CD4-positive, alpha-beta T cell (primary cell): ENCODE data around the gene LASP1NB.

Experiments used
- ATAC-seq: fragments of 200-7000 bp; cut with Tn5 transposase; one replicate; pipeline ENCODE4 v1.10.0; 2022; ENCODE audit warnings: mild to moderate bottlenecking; ENCODE audit not compliant: poor library complexity
- CTCF ChIA-PET: fragments of 350-600 bp; sonication (Branson Sonifier 250); formaldehyde crosslinking; loops from one replicate; lab custom pipeline; 2021; ENCODE audit warnings: antibody characterized with exemption, inconsistent platforms; lab: Charles Lee
- POLR2A ChIA-PET: fragments of 350-600 bp; sonication (Branson Sonifier 250); formaldehyde crosslinking; loops from one replicate; lab custom pipeline; 2021; ENCODE audit warnings: antibody characterized with exemption, inconsistent platforms; lab: Charles Lee
- DNase-seq, 14 experiments: peaks; one replicate each; pipeline ENCODE4 v3.0.0-alpha.2; 2013 to 2020; ENCODE audit warnings: mixed read lengths in 2 of 14
- H3K27ac ChIP-seq, 2 donors: one replicate each; pipeline versions ENCODE4 v1.5.1 to v1.7.0; 2013; ENCODE audit warnings: low read length in 2 of 2, low read depth in 1 of 2, mild to moderate bottlenecking in 1 of 2
- H3K27me3 ChIP-seq, 2 experiments: 1 replicate in 1 of 2; 2 replicates in 1 of 2; pipeline versions ENCODE4 v1.6.1 to v1.7.0; 2013; ENCODE audit warnings: low read length in 2 of 2, control low read depth in 1 of 2, mild to moderate bottlenecking in 1 of 2, moderate library complexity in 1 of 2; ENCODE audit not compliant: insufficient read depth in 2 of 2, control insufficient read depth in 1 of 2
- H3K36me3 ChIP-seq: one replicate; pipeline ENCODE4 v1.6.1; 2013; ENCODE audit warnings: low read length, control low read depth; ENCODE audit not compliant: insufficient read depth
- H3K4me1 ChIP-seq: one replicate; pipeline ENCODE4 v1.6.1; 2013; ENCODE audit warnings: low read length, control low read depth; ENCODE audit not compliant: insufficient read depth
- H3K4me3 ChIP-seq: one replicate; pipeline ENCODE4 v1.5.1; 2013; ENCODE audit warnings: mild to moderate bottlenecking, low read length, moderate library complexity
- H3K9me3 ChIP-seq, 2 experiments: 1 replicate in 1 of 2; 2 replicates in 1 of 2; pipeline versions ENCODE4 v1.6.1 to v1.7.0; 2013; ENCODE audit warnings: low read length in 2 of 2, mild to moderate bottlenecking in 2 of 2, control low read depth in 1 of 2, moderate library complexity in 1 of 2; ENCODE audit not compliant: control insufficient read depth in 1 of 2, insufficient read depth in 1 of 2
- H3K27ac Mint-ChIP-seq: one replicate; pipeline ENCODE4 v1.8.0; 2020; ENCODE audit warnings: mixed read lengths
- H3K27me3 Mint-ChIP-seq: one replicate; pipeline ENCODE4 v1.8.0; 2021; ENCODE audit warnings: mixed read lengths
- H3K36me3 Mint-ChIP-seq: one replicate; pipeline ENCODE4 v1.8.0; 2021; ENCODE audit warnings: low read depth, mixed read lengths
- H3K4me1 Mint-ChIP-seq: one replicate; pipeline ENCODE4 v1.8.0; 2021; ENCODE audit warnings: low read depth, mixed read lengths
- H3K4me3 Mint-ChIP-seq: one replicate; pipeline ENCODE4 v1.8.0; 2020; ENCODE audit warnings: mild to moderate bottlenecking, mixed read lengths
- H3K9me3 Mint-ChIP-seq: one replicate; pipeline ENCODE4 v1.8.0; 2020; ENCODE audit warnings: mixed read lengths
- intact Hi-C, 2 experiments: fragments of 100-400 bp; cut with DNase I in 1 of 2; cut with micrococcal nuclease in 1 of 2; formaldehyde crosslinking; loops; one replicate each; pipeline versions ENCODE4 v1.15.1 to v1.9.0; 2023 to 2025; cut with DNase I, micrococcal nuclease
- TF ChIP-seq, protein P1 (sequence below): fragments of 200-600 bp; IDR thresholded peaks from one replicate; pipeline ENCODE4 v1.8.0; 2022; ENCODE audit warnings: antibody characterized with exemption, mild to moderate bottlenecking

The LASP1NB gene

DNA sequence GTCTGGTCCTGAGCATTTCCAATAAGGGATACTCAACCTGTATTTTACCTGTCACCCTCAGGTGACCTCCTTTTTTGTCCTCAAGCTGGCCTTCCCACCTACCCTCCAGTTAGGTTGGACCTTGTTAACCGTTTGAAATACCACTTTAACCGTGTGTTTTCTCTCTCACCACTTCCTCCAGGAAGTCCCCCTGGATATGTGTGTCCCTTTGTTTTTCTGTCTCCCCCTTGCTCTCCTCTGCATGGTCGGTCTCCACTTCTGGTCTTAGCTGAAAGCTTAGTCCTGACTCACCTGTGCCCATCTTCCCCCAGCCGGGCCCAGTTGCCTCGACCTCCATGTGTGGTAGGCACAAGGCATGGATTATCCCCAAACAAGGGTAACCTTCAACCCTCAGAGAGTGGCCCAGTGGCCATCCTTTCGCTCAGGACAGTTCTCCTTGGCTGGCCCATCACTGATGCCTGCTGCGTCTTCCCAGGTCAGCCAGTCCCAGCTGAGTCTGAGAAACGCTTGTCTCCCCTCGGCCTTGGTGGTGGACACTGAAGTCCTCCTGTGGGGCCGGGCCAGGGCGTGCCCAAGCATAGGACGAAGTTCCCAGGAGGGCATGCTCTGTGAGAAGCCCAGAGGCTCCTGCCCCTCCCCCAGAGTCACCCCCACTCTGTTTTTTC is 35.5 kb upstream of the LASP1NB start:
- Histone ChIP-seq H3K9me3 (no peaks in the 10 kb centered on the region), H3K4me1 (peaks cover 98% of the 10 kb centered on the region), H3K27me3 (no peaks in the 10 kb centered on the region), H3K36me3 (peaks cover 82% of the 10 kb centered on the region), H3K4me3 (no peak overlapping the region), H3K27ac (peak overlapping the region; percentile 54 to 71)
- Mint-ChIP-seq H3K27ac (peak overlapping the region; percentile 89), H3K4me1 (peaks cover 94% of the 10 kb centered on the region), H3K36me3 (peaks cover 80% of the 10 kb centered on the region), H3K4me3 (peak overlapping the region; percentile 32), H3K9me3 (no peaks in the 10 kb centered on the region), H3K27me3 (no peaks in the 10 kb centered on the region)
- TF ChIP-seq, protein P1, sequence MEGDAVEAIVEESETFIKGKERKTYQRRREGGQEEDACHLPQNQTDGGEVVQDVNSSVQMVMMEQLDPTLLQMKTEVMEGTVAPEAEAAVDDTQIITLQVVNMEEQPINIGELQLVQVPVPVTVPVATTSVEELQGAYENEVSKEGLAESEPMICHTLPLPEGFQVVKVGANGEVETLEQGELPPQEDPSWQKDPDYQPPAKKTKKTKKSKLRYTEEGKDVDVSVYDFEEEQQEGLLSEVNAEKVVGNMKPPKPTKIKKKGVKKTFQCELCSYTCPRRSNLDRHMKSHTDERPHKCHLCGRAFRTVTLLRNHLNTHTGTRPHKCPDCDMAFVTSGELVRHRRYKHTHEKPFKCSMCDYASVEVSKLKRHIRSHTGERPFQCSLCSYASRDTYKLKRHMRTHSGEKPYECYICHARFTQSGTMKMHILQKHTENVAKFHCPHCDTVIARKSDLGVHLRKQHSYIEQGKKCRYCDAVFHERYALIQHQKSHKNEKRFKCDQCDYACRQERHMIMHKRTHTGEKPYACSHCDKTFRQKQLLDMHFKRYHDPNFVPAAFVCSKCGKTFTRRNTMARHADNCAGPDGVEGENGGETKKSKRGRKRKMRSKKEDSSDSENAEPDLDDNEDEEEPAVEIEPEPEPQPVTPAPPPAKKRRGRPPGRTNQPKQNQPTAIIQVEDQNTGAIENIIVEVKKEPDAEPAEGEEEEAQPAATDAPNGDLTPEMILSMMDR = no peak
- ATAC-seq (no peak), DNase-seq (peak in 1 of 14 experiments; percentile 14)
- intact Hi-C loops = loop anchor here in 1 of 2 experiments (2.0 kb wide), 1 partner anchor 19 kb away; the partner anchor contains the start of gene LASP1
- POLR2A ChIA-PET = interaction anchor here (0.6 to 2.0 kb wide), 5 partner anchors 9 to 91 kb away, joined by 3 to 11 read pairs (median 3); partner anchors contain the start of genes LASP1 and PIP4K2B
- CTCF ChIA-PET = interaction anchor here (0.6 to 2.4 kb wide), 4 partner anchors 14 to 93 kb away, joined by 3 to 6 read pairs (median 4); no protein-coding TSS in a partner anchor

DNA sequence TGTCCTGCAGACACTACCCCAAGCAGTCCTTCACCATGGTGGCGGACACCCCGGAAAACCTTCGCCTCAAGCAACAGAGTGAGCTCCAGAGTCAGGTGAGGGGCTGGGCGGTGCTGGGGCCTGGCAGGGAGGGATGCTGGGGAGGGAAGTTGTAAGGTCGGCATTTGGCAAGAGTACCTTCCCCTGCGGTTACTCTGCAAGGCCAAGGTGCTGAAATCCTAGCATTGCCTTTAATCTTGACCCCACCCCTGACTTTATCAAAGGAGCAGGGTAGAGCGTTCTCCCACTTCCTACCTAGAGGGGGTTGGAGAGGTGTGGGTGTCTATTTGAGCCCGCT is 35.0 kb upstream of the LASP1NB start:
- H3K36me3 ChIP-seq = peaks cover 77% of the 10 kb centered on the region
- H3K4me3 ChIP-seq = no peak overlapping the region
- no peaks in the 10 kb centered on the region for H3K27me3 ChIP-seq
- H3K27ac ChIP-seq = peak overlapping the region; percentile 54 to 71
- H3K4me3 Mint-ChIP-seq = peak overlapping the region; percentile 32
- DNase-seq (peak in 4 of 14 experiments; percentile 37 to 59 (median 45)), ATAC-seq (peak; percentile 39)
- peaks cover 97% of the 10 kb centered on the region for H3K4me1 ChIP-seq
- H3K9me3 ChIP-seq = no peaks in the 10 kb centered on the region
- ChIA-PET CTCF (interaction anchor here (0.6 to 2.4 kb wide), 3 partner anchors 13 to 93 kb away, joined by 3 to 6 read pairs (median 4); no protein-coding TSS in a partner anchor), POLR2A (interaction anchor here (0.6 to 2.0 kb wide), 3 partner anchors 9 to 91 kb away, joined by 3 to 11 read pairs (median 3); partner anchors contain the start of genes LASP1 and PIP4K2B)
- H3K27ac Mint-ChIP-seq = peak overlapping the region; percentile 89
- H3K27me3 Mint-ChIP-seq = no peaks in the 10 kb centered on the region
- peaks cover 75% of the 10 kb centered on the region for H3K36me3 Mint-ChIP-seq
- no peaks in the 10 kb centered on the region for H3K9me3 Mint-ChIP-seq
- TF ChIP-seq, protein P1 = no peak
- intact Hi-C loops = loop anchor here in 1 of 2 experiments (2.0 kb wide), 1 partner anchor 20 kb away; the partner anchor contains the start of gene LASP1
- peaks cover 89% of the 10 kb centered on the region for H3K4me1 Mint-ChIP-seq

DNA sequence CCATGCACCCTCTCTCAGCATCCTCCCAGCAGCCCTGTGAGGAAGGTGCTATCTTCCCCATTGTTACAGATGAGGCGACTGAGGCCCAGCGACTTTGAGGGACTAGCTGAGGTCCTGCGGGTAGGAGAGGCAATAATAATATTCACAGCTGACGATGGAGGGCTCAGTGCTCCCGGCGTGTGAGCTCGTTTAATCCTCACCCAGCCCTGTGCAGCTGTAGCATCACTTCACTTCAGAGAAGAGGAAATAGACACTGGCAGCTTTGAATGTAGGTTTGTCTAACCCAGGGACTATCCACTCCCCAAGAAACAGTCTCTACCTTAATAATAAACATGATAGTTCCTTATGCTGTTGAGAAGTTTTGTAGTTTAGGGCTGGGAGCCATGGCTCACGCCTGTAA is 34.0 kb upstream of the LASP1NB start:
- Mint-ChIP-seq H3K4me1 (peaks cover 86% of the 10 kb centered on the region), H3K4me3 (peak overlapping the region; percentile 47), H3K9me3 (no peaks in the 10 kb centered on the region), H3K27me3 (no peaks in the 10 kb centered on the region), H3K27ac (peak overlapping the region; percentile 89), H3K36me3 (peaks cover 64% of the 10 kb centered on the region)
- peak in 3 of 14 experiments; percentile 27 to 55 (median 47) for DNase-seq
- POLR2A ChIA-PET = interaction anchor here (1.0 to 4.5 kb wide), 5 partner anchors 14 to 262 kb away, joined by 3 to 56 read pairs (median 6); partner anchors contain the start of genes LASP1 and RPL23
- Histone ChIP-seq H3K27ac (peak overlapping the region; percentile 32 to 71), H3K4me3 (no peak overlapping the region), H3K9me3 (no peaks in the 10 kb centered on the region), H3K27me3 (no peaks in the 10 kb centered on the region), H3K4me1 (peaks cover 96% of the 10 kb centered on the region), H3K36me3 (peaks cover 77% of the 10 kb centered on the region)
- TF ChIP-seq, protein P1 = no peak
- intact Hi-C loops = loop anchor here in 1 of 2 experiments (2.0 kb wide), 1 partner anchor 21 kb away; the partner anchor contains the start of gene LASP1
- CTCF ChIA-PET = interaction anchor here (0.5 to 2.4 kb wide), 3 partner anchors 21 to 128 kb away, joined by 3 to 6 read pairs (median 6); no protein-coding TSS in a partner anchor
- peak; percentile 73 for ATAC-seq
